Activated CD4-positive, CD25-positive, alpha-beta regulatory T cell treated with anti-CD3 and anti-CD28 coated beads, Interleukin-2, amount 50 U/mL, for 24 hours (primary cell): ENCODE measurements around the gene NFKBIL1.
"Not testable (repeated sequence)": the region's sequence is repeated elsewhere in the genome, so short reads cannot be mapped to it uniquely, and the experiment has no call there.

ENCODE experiments used
- ATAC-seq, 2 donors: fragments of 150-1000 bp; cut with Tn5 transposase; one replicate each; pipeline ENCODE4 v1.10.0; 2021; ENCODE audit warnings: mild to moderate bottlenecking in 1 of 2, moderate library complexity in 1 of 2

Gene NFKBIL1

DNA sequence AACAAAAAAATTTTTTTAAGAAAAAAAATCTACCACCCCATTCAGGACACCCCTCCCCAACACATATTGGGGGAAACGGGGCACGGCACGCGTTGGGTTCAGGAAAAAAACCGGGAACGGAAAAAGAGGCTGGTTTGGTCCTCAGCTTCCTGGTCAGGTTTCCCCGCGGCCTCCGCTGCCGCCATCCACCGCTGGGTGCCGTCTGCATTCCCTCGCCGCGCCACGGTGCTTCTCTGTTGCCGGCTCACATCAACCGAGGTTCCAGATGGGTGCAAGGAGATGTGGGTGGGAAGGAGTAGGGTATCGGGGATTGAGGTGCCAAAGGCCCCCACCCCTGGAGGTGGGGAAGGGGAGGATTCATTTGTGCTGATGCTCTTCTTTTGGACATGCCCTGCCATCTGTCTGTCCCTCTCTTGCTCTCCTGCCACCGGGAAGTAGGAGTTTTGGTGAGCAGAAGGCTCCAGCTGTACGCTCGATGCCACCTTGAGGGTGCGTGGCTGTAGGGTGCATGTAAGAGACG lies 12.8 kb upstream of the NFKBIL1 start:
- ATAC-seq = no peak

DNA sequence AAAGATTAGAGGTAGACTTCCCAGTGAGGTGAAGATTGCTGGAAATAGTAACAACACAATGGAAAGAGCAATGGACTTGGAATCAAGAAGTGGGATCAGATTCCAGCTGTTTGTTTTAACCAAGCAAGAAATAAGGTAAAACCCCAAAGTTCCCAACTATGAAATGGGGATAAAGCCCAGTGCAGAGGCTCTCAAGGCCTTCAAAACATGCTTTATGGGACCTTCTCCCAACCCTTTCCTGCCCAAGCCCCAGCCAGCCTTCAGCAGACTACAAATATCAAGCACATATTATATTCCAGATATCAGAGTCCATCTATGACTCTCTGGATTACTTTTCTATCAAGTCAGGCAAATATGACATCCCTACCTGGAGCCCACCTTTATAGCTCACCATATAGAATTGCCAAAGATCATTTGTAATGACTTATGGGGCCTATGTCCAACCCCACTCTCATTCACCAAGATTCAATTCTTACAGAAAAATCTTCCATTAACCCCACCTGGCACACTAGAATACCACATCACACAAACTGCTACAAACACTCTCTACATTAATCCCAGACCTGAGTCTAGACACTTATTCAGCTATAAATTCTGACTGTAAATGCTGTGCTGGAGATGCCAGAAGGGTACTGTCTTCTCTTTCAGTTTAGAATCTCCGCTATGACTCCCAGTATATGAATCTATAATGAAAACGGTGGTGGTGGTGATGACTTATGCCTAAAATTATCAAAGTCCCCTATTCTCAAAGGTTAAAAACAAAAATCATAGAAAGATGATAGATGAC lies 11.7 kb upstream of the NFKBIL1 start:
- ATAC-seq = peak; percentile 65 to 69

DNA sequence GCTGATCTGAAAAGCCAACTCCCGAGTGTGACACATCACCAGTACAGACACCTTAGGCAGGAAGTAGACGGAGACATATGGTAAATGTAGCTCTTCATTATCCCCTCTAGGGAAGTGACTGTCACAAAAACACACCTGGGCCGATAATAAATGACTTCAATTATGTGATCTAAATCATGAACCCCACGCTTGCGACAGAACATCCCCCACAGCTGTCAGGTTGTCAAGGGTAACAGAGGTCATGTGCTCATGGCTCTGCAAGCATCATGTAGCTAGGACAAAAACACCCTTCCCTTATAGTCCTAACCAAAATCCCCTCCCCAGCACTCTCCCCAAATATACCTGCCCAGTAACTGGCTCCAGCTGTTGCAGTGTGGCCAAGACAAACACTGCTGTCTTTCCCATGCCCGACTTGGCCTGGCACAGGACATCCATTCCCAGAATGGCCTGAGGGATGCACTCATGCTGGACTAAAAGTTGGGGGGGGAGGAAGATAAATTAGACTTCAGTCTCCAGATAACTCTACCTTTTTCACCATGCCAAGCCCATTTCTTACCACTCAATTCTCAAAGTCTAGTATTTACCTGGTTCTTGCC lies 8.5 kb upstream of the NFKBIL1 start:
- ATAC-seq = no peak

DNA sequence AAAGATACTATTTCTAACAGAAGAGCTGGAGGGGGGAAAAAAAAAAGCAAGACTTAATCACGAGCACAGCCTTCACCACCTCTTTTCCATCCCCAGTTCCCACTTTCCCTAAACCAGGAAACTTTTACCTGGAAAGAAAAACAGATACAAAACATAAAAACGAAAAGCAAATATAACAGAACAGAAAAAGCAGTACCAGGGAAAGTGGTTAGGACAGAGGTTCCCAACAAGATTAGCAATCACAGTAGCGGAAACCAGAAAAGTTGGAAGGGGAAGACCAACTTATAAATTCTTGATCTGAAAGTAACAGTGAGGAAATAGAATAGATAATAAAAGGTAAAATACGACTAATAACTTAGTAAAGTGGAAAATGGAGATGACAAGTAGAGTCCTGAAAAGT lies 6.8 kb upstream of the NFKBIL1 start:
- no peak for ATAC-seq

DNA sequence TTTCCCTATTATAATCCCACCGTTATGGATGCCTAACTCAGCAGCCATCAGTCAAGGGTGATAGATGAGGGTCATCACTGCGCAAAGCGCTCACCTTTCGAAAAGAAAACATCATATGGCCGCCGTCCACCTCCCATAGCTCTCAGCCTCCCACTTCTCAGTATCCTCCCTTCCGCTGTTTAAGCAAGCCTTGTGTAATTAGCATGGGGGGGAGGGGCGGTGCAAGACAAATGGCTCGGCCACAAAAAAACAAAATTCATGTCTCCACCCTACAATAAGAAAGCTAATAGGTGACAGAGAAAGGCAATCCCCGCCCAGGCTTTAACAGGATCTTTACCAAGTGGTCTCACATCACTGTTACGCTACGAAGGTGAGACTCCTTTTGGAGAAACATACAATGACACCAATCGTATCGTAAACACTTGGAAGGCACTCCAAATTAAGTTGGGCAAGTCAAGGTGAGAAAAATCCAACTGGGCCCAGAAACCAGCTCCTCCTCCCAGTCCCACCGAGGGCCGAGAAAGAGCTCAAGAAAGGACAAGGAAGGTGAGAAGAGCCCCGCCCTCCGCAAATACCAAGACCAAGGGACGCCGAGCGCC lies 6.2 kb upstream of the NFKBIL1 start:
- ATAC-seq = peak; percentile 6 to 18

DNA sequence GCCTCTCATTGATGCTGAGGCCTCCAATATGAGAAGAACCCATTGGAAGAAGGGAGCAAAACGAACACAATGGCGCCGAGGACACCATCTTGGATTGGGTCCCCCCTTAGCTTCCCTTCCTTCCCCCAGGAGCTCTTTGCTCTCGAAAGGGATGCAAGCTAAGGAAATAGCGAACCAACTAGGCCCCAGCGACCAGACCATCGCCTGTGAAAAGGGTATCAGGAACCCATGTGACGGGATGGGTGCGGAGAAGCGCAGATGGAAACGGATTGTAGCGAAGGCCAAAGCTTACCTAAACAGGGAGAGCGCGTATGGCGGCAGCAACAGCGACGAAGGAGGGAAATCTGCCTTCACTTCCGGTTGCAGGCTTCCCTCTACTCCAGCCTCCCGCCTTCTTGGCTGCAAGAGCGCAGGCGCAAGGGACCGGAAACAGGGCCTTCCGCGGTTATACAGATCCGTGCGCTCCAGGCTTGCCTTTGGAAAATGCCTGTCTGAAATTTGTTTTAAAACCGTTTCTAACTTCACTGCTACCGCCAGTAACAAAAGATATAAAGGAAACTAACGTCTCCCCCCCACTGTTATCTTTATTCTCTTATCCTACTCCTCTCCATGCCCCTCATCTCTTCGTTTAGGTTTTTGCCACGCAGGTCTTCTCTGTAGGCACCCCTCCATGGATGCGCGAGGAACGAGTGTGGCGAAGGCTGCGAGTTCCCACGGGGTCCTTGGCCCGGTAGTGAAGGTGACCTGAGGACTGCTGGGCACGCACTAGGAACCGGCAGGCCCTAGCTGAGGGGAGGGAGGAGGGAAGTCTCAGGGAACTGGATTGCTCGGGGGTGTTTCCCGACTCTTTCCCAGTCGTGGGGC lies 5.5 kb upstream of the NFKBIL1 start, which contains the start of gene DDX39B:
TSS of gene DDX39B (minus strand) at position 346 of the 864 bp plus-strand sequence. CDS start 1,471 bp downstream, outside the sequence.
- peak; percentile 77 to 85 for ATAC-seq

DNA sequence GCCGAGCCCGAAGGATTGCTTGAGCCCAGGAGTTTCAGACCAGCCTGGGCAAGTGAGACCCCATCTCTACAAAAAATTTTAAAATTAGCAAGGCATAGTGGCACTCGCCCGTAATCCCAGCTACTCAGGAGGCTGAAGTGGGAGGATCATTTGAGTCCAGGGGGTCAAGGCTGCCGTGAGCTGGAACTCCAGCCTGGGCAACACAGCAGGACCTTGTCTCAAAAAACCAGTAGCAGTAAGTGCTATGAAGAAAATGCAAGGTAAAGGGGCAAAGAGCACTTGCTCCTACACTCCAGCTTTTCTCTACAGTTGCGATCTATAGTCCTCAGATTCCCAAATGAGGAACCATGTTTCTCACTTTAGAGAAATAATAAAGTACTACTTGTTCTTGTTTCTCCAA lies 3.8 kb upstream of the NFKBIL1 start:
- no peak for ATAC-seq

DNA sequence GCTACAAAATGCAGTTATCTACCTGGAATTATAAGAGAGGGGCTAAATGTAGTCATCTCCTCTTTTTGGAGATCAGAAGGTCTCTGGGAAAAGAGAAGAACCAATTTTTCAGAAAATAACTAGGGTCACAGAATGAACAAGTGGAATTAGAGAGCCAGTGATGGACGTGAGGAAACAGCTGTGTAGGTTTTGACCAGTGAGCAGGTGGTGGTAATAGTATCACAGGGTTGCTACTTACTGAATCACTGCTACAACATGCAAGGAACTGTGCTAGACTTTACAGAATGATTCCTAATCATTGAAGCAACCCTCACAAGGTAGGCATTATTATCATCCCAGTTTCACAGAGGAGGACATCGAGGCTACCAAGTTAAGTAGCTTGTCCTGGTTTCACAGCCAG lies 2.7 kb upstream of the NFKBIL1 start:
- ATAC-seq = no peak

DNA sequence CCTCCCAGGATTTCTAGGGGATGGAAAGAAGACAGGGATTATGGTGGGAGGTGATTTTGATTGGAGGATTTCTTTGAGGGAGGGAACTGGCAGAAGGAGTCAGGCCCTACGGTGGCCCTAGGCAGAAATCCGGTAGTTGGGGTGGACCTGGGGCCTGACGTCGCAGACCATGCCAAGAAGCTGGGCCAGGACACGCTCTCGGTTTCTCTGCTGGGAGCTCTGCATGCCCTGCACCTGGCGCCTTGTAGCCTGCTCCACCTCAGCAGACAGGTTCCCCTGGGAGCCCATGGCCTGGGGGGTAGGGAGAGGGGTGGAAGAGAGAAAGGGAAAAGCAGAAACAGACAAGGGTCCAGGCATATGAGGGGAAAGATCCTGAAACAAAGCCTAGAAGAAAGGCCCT lies 2.1 kb upstream of the NFKBIL1 start:
- ATAC-seq = no peak

DNA sequence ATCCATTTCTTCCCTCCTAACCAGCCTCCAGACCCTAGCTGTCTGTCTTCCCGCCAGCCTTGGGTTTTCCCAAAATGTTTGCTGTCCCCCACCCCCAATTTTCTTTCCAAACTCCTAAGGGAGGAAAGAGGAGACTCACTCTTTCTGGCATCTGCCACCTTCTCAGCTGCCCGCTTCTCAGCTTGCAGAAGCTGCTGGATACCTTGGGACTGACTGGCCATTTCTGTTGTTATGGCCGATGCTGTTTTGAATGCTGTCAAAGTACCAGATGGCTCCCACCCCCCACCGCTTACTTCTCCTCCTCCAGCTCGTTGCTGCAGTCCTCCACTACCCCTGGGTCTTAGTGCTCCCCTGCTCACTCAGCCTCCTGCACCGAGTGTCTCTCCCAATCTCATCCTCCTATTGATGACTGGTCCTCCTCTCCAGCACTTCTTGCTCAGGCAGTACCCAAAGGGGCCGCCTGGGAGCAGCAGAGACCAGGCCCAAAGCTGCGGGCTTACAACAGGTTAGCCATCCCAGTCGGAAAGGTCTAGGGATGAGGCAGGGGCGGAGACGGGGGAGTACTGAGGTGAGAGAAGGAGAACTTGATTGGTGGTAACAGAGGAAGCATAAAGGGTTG lies 960 bp upstream of the NFKBIL1 start, which contains the start of gene ATP6V1G2:
TSS of gene ATP6V1G2 (minus strand) at position 270 of the 619 bp plus-strand sequence. CDS start at position 221, 49 bp downstream.
- ATAC-seq = peak; percentile 57 to 58

DNA sequence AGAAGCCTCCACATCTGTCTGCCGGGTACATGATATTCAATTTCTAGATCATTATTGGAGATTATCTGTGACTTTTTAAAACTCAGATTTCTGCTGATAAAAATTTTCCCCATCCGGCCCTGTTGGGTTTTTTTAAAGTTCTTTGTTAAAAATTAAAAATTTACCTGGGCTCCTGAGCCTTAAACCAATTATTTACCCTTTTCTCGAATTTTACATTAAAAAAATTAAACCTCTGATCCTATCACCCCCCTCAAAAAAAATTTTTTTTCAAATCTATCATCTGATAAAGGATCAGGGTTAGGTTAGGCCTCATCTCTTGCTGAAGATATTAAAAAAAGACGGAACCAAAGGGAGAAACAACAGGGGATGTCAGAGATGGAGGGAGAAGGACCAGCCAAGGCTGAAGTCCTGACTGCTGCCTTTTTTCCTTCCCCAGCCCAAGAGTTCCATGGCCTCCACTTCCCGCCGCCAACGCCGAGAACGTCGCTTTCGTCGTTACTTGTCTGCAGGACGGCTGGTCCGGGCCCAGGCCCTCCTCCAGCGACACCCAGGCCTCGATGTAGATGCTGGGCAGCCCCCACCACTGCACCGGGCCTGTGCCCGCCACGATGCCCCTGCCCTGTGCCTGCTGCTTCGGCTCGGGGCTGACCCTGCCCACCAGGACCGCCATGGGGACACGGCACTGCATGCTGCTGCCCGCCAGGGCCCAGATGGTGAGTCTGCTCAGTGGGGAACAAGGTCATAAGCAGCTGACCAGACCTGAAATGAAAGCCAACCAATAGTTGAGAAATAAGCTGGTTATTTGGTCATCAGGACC lies 527 bp downstream of the NFKBIL1 start:
- no peak for ATAC-seq

DNA sequence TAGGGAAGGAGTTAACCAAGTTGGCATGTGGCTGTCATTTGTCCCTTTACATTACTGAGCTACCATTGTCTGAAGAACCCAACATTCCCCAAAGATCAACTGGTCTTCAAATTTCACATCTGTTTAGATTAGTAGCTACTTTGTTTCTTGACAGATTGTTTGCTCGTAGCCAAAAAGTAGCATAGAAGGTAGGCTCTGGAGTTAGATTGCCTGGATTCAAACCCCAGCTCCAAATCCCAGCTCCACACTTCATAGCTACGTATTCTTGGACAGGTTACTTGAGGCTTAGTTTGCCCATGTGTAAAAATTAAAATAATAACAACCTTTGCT lies 1.1 kb downstream of the NFKBIL1 start:
- ATAC-seq = no peak

DNA sequence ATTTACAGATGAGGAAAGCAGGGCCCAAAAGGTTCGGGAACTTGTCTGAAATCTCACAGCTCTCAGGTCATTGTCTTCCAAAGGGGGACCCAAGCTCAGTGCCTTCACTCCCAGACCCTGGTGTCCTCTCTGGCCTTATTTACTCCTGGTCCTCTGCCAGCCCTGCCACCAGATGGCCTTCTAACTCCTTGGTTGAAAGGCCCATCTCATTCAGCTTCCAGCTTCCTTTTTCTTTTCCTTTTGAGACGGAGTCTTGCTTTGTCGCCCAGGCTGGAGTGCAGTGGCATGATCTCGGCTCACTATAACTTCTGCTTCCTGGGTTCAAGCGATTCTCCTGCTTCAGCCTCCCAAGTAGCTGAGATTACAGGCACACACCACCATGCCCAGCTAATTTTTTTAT lies 4.0 kb downstream of the NFKBIL1 start:
- not testable (repeated sequence) for ATAC-seq

DNA sequence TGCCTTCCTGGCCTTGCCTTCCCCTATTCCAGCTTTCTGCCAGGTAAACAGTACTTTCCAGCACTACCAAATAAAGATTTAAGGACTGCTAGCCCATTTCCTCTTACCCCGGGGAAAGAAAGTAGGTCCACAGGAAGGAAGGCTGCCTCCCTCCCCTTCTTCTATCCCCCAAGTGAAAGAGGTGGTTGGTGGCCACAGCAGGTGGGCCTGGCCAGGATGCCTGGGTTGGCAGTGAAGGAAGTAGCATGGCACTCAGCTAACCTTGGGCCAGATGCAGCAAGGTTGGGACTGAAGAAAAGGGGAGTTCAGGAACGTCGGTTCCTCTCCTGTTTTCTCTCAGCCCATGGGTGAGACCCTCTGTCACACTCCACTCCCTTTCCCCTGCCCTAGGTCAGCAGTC lies 8.9 kb downstream of the NFKBIL1 start:
- no peak for ATAC-seq

DNA sequence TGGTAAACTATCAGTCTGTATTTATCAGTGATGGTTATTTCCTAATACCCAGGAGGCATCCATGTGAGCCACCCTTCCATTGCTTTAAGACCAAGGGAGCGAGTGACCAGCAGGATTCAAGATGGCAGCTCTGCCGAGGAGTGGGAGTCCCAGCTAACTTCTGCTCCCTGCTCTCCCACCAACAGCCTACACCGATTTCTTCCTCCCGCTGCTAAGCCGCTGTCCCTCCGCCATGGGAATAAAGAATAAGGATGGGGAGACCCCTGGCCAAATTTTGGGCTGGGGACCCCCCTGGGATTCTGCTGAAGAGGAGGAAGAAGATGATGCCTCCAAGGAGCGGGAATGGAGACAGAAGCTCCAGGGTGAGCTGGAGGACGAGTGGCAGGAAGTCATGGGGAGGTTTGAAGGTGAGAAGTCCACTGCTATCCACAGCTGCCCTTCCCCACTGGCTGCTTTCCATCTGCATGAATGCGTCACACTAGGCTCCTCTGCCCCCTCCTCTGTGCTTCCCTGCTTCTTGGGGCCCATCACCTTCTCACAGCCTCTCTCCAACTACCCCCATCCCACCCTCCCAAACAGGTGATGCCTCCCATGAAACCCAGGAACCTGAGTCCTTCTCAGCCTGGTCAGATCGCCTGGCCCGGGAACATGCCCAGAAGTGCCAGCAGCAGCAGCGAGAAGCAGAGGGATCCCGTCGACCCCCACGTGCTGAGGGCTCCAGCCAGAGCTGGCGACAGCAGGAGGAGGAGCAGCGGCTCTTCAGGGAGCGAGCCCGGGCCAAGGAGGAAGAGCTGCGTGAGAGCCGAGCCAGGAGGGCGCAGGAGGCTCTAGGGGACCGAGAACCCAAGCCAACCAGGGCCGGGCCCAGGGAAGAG lies 10.3 kb downstream of the NFKBIL1 start:
- ATAC-seq = no peak

DNA sequence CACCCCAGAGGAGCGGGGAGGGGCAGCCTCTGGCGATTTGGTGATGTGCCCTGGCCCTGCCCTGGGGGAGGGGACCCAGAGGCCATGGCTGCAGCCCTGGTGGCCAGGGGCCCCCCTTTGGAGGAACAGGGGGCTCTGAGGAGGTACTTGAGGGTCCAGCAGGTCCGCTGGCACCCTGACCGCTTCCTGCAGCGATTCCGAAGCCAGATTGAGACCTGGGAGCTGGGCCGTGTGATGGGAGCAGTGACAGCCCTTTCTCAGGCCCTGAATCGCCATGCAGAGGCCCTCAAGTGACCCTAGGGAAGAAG lies 10.9 kb downstream of the NFKBIL1 start:
- no peak for ATAC-seq

DNA sequence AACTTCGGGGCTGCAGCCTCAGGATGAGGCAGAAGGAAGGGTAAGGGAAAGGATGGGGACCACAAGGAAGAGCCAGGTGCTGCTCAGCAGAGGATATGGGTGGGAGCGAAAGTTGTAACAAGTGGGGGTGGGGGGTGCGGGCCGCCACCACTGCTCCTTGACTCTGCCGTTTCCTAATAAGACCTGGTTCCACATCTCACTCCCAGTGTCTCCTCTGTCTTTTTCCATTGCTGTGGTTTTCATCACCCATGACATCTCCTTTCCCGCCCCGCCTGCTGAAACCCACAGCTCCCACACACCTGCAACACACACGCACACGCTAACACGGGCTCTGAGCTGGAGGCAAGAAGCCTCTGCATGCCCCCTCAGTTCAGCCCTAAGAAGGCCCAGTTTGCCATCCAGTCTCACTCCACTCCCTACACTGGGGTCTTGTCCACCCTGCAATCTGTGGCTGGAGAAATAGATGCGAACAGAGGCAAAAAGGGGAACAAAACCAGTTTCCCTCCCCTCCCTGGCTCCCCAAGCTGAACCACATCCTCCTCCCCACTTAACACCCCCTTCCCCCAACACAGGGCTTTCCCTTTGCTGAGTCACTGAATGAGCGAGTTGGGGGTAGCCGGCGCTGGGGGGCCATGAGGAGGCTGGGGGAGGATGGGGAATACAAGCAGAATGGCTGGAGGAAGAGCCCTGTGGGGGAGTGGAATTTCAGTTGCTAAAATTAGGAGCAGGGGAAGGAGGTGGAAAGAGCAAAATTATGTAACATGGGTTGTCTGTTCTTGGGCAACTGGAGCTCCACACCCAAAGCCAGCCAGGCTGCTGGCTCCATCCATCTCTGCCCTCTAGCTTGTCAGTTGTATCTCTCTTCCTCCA lies 11.5 kb downstream of the NFKBIL1 start:
- ATAC-seq = peak; percentile 69 to 72

DNA sequence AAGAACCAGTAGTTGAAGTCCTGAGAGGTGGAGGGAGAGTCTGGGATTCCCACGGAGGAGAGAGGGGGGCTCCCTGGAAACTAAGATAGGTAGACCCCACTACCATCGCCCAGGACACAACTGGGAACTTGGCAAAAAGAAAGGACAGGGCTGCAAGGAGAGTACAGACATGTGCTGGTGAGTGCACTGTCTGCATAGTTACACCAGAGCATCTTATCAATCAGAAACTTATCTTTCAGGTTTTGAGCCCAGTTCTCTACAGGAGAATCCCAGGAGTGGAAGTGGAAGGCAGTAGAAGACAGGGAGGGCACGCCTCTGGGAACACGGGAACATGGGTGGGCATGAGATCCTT lies 12.2 kb downstream of the NFKBIL1 start:
- peak; percentile 21 to 34 for ATAC-seq

DNA sequence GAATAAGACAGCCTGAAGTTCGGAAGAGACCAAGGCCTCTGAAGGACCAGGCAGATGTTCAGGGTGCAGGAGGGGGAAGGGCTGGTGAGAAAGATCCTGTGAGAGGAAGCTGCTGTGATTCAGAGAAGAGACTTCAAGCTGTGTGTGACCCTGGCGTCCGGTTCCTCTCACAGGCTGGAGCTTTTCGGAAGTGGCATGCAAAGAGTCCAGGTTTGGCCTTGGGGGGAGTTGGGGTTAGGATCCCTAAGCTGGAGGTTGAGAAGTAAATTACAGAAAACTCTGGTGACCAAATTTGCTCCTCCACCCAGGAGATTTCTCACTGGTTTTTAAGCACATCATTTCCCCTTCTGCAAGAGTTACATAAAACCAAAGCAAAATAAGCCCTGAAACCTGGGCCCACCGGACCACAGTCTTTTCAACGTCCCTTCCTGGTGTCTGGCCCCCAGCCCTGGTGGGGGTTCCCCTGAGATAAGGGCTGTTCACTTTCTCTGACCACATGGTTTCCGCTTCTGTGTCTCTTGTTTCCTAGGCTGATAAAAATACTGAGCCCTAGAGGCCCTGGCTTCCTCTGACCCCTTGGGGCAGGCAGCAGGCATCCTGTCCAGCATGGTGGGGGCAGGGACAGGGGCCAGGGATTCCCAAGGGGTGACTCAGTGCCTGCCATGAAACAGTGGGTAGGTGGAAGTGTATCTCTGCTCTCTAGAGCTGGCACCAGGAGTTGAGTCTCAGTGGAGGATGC lies 12.7 kb downstream of the NFKBIL1 start:
- peak; percentile 54 to 65 for ATAC-seq
